ENCODE measurements around the gene TUT1.

DNA sequence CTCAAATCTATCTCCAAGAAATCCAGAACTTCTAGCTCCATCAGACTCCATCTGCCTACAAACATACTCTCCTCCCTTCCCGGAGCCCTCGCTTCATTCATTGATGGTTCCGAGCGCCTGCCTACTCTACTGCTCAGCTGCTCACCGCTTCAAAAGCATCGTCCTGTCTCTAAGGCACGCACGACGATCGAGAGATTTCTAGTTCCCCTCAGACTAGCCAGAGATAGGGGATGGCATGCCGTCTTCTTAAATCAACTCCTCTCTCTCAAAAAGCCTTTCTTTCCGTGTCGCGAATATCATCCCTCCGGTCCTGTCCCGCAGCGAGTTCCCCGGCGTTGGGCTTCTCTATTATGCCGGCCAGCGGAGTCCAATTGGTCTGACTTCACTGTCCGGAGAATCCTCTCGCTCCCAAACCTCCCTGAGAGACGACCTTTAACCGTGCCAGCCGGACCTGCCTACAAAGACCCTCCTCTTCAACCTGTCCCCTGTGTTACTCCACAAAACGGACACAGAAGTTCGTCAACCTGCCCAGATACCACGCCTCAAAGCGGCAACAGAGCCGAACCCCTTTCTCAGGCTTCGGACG lies 18.2 kb downstream of the TUT1 start:
- TF ChIP-seq, protein P1, sequence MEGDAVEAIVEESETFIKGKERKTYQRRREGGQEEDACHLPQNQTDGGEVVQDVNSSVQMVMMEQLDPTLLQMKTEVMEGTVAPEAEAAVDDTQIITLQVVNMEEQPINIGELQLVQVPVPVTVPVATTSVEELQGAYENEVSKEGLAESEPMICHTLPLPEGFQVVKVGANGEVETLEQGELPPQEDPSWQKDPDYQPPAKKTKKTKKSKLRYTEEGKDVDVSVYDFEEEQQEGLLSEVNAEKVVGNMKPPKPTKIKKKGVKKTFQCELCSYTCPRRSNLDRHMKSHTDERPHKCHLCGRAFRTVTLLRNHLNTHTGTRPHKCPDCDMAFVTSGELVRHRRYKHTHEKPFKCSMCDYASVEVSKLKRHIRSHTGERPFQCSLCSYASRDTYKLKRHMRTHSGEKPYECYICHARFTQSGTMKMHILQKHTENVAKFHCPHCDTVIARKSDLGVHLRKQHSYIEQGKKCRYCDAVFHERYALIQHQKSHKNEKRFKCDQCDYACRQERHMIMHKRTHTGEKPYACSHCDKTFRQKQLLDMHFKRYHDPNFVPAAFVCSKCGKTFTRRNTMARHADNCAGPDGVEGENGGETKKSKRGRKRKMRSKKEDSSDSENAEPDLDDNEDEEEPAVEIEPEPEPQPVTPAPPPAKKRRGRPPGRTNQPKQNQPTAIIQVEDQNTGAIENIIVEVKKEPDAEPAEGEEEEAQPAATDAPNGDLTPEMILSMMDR (IDR thresholded peaks at IDR 0.05), result no peak
- no peak for TF ChIP-seq POLR2A (IDR thresholded peaks at IDR 0.05)
